Measurements from ENCODE around the gene TAF4. TPM values are rescaled to one million over a fixed set of nuclear protein-coding genes. Genes with fewer than 3 reads are reported as not detected.

Gene TAF4
- total RNA-seq, 4 donors from 2014 or later = 18.9 to 93.5 (median 31.0) TPM

DNA sequence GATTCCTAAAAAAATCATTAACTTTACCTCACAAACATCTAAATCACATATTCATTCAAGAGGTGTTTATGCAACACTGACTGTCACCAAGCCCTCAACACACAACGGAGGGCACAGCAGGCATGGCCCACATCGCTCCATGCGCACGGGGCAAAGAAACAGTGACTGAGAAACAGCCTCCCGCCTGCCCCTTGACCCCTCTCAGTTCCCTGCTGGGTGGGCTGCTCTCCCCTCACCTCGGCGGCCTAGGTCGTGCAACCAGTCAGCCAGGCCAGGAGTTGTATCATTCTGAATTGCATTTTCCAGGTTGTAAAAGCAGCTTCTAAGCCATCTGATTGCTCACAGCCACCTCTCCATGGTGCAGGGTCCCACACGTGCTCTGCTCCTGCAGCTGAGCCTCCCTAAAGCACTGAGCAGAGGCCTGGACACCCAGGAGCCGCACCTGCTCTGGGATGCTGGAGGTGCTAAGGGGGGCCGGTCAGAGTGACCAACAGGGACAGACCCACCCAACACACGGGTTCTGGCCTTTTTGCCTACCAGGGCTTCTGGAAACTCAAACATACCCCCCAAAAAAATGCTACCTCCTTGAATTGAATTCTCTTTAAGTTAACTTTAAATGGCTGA, 37.9 kb downstream of the TAF4 start:
- Histone ChIP-seq H3K27ac (no peak overlapping the region), H3K9me3 (no peaks in the 10 kb centered on the region), H3K4me1 (peaks cover 0 to 12% (median 7%) of the 10 kb centered on the region in 4 donors), H3K27me3 (no peaks in the 10 kb centered on the region), H3K36me3 (no peaks in the 10 kb centered on the region), H3K4me3 (no peak overlapping the region)
- DNase-seq = no peak
- no peak for TF ChIP-seq POLR2A (IDR thresholded peaks at IDR 0.05)
- TF ChIP-seq, protein P1, sequence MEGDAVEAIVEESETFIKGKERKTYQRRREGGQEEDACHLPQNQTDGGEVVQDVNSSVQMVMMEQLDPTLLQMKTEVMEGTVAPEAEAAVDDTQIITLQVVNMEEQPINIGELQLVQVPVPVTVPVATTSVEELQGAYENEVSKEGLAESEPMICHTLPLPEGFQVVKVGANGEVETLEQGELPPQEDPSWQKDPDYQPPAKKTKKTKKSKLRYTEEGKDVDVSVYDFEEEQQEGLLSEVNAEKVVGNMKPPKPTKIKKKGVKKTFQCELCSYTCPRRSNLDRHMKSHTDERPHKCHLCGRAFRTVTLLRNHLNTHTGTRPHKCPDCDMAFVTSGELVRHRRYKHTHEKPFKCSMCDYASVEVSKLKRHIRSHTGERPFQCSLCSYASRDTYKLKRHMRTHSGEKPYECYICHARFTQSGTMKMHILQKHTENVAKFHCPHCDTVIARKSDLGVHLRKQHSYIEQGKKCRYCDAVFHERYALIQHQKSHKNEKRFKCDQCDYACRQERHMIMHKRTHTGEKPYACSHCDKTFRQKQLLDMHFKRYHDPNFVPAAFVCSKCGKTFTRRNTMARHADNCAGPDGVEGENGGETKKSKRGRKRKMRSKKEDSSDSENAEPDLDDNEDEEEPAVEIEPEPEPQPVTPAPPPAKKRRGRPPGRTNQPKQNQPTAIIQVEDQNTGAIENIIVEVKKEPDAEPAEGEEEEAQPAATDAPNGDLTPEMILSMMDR (IDR thresholded peaks at IDR 0.05) = no peak

DNA sequence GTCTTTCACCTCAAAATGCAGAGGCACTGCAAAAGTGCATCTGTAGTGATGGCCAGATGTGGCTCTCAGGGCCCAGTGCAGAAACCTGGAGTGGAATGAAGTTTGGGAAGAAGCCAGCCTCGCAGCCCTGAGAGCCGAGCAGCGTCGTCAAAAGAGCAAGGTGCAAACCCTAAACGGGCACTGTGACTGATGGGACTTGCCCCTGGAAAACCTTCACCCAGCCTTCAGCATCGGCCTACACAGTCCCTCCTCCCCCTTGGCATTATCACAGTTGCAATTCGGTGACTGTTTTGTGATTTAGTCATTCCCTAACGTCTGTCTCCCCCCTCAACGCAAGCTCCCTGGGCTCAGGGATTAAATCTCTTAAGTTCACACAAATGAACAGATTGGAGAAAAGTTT, 38.6 kb downstream of the TAF4 start:
- Histone ChIP-seq H3K9me3 (no peaks in the 10 kb centered on the region), H3K27me3 (no peaks in the 10 kb centered on the region), H3K27ac (no peak overlapping the region), H3K36me3 (no peaks in the 10 kb centered on the region), H3K4me3 (no peak overlapping the region), H3K4me1 (peaks cover 0 to 12% (median 7%) of the 10 kb centered on the region in 4 donors)
- TF ChIP-seq, protein P1 (IDR thresholded peaks at IDR 0.05) = no peak
- TF ChIP-seq POLR2A (IDR thresholded peaks at IDR 0.05) = no peak
- DNase-seq = no peak

DNA sequence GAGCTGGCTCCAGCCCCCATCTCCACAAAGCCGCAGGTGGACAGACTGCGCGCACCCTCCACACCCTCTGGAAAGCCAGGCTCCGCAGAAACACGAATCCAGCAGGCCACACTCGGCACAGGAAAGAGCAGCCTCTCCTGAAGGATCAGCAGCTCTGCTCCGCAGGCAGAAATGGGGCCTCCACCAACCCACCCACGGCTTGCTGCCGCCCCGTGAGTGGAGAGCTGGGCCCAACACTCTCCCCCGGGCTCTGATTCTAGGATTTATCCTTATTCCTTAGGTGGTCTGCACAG, 39.2 kb downstream of the TAF4 start:
- no peak for TF ChIP-seq POLR2A (IDR thresholded peaks at IDR 0.05)
- TF ChIP-seq, protein P1 (IDR thresholded peaks at IDR 0.05) = no peak
- no peak for DNase-seq
- peaks cover 0 to 12% (median 7%) of the 10 kb centered on the region in 4 donors for H3K4me1 ChIP-seq
- H3K36me3 ChIP-seq = no peaks in the 10 kb centered on the region
- H3K27ac ChIP-seq = no peak overlapping the region
- H3K27me3 ChIP-seq = no peaks in the 10 kb centered on the region
- no peaks in the 10 kb centered on the region for H3K9me3 ChIP-seq
- no peak overlapping the region for H3K4me3 ChIP-seq

DNA sequence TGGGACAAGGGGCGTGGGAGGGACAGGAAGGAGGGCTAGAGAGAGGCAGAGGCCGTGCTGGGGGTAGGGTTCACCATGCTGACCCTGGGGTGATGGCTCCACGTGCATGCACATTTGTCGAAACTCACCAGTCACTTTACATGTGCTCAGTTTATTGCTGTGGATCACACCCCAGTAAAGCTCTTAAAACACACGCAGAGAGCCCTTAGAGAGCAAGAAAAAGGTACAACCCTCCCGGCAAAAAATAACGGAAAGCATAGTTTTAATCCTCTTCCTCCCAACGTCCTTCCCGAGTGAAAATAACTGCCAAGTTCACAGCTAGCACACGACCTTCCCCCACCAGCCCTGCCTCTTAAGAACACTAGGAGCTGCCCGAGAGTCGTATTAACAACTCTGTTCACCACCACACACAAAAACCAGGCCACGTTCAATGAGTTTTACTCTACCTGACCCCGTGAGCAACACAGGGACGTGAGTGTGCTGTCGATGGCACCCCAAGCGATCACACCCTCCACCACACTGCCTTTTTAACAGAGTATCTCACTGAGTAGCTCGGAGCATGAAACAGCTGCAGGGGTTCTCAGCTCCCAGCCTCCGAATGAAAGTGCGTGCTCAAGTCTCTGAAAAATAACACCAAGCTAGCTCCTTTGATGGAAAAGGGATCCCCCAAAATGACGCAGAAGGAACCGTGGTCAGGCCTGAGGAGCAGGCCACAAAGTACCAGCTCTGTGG, 39.7 kb downstream of the TAF4 start:
- no peak overlapping the region for H3K27ac ChIP-seq

DNA sequence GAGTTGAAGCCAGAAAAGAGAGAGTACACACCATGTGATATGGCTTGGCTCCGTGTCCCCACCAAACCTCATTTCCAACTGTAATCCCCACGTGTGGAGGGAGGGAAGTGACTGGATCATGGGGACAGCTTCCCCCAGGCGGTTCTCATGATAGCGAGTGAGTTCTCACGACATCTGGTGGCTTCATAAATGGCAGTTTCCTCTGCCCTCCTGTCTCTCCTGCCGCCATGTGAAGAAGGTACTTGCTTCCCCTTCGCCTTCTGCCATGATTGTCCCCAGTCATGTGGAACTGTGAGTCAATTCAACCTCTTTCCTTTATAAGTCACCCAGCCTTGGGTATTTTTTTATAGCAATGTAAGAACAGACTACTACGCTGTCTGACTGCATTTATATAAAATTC, 40.3 kb downstream of the TAF4 start:
- no peak for DNase-seq
- peaks cover 0 to 14% (median 3%) of the 10 kb centered on the region in 4 donors for H3K4me1 ChIP-seq
- no peak overlapping the region for H3K27ac ChIP-seq
- no peaks in the 10 kb centered on the region for H3K9me3 ChIP-seq
- H3K27me3 ChIP-seq = no peaks in the 10 kb centered on the region
- no peak overlapping the region for H3K4me3 ChIP-seq
- H3K36me3 ChIP-seq = no peaks in the 10 kb centered on the region
- TF ChIP-seq POLR2A (IDR thresholded peaks at IDR 0.05) = no peak
- TF ChIP-seq, protein P1 (IDR thresholded peaks at IDR 0.05) = no peak

More for the DNA sequence above, 39.7 kb downstream of the TAF4 start:
- Histone ChIP-seq H3K27me3 (no peaks in the 10 kb centered on the region), H3K36me3 (no peaks in the 10 kb centered on the region), H3K9me3 (no peaks in the 10 kb centered on the region), H3K4me3 (no peak overlapping the region), H3K4me1 (peaks cover 0 to 16% (median 5%) of the 10 kb centered on the region in 4 donors)
- TF ChIP-seq POLR2A (IDR thresholded peaks at IDR 0.05) = no peak
- TF ChIP-seq, protein P1 (IDR thresholded peaks at IDR 0.05) = peak in 2 of 6 experiments; percentile 12 to 23
- no peak for DNase-seq

Measured in Peyer's patch (tissue), 4 donors.